Nephron (organoid): Measurements from ENCODE around the gene TMEM41B.

ENCODE experiments used
- H3K27ac Mint-ChIP-seq, 3 experiments: 2 replicates each; pipeline ENCODE4 v1.8.0; 2020; ENCODE audit warnings: mixed read lengths in 3 of 3, mild to moderate bottlenecking in 2 of 3, moderate library complexity in 1 of 3
- H3K27me3 Mint-ChIP-seq: 2 replicates; pipeline ENCODE4 v1.8.0; 2021; ENCODE audit warnings: low read depth, mild to moderate bottlenecking, moderate library complexity, mixed read lengths
- H3K36me3 Mint-ChIP-seq: 2 replicates; pipeline ENCODE4 v1.8.0; 2020; ENCODE audit warnings: low read depth, mixed read lengths
- H3K4me1 Mint-ChIP-seq: 2 replicates; pipeline ENCODE4 v1.8.0; 2020; ENCODE audit warnings: mixed read lengths
- H3K4me3 Mint-ChIP-seq, 3 experiments: 2 replicates each; pipeline ENCODE4 v1.8.0; 2020; ENCODE audit warnings: mild to moderate bottlenecking in 3 of 3, mixed read lengths in 3 of 3, moderate library complexity in 2 of 3
- H3K9me3 Mint-ChIP-seq: 2 replicates; pipeline ENCODE4 v1.8.0; 2020; ENCODE audit warnings: mixed read lengths
- TF ChIP-seq, protein P1 (sequence below), 3 experiments: fragments of 200-600 bp; sonication (generic); IDR thresholded peaks; one replicate each; pipeline ENCODE4 v1.5.0; 2021; ENCODE audit warnings: antibody characterized with exemption in 3 of 3; ENCODE audit not compliant: unreplicated experiment in 3 of 3

The TMEM41B gene

DNA sequence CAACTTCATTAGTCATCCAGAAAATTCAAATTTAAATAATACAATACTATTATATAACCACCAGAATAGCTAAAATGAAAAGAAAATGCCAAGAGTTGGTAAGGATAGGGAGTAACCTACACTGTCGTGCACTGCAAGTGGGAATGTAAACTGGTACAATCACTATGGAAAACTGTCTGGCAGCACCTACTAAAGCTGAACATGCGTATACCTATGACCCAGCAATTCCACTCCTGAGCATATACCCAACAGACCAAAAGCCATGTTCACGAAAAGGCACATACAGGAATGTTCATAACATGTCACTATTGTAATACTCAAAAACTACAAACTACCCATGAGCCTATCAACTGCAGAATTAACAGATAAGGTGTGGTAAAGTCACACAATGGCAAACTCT, 81.9 kb downstream of the TMEM41B start:
- Mint-ChIP-seq H3K36me3 (peaks cover 26% of the 10 kb centered on the region), H3K9me3 (peaks cover 7% of the 10 kb centered on the region), H3K27ac (peak overlapping the region in 2 of 3 experiments; percentile 75 to 90), H3K4me1 (peaks cover 36% of the 10 kb centered on the region), H3K4me3 (no peak overlapping the region), H3K27me3 (no peaks in the 10 kb centered on the region)
- TF ChIP-seq, protein P1, sequence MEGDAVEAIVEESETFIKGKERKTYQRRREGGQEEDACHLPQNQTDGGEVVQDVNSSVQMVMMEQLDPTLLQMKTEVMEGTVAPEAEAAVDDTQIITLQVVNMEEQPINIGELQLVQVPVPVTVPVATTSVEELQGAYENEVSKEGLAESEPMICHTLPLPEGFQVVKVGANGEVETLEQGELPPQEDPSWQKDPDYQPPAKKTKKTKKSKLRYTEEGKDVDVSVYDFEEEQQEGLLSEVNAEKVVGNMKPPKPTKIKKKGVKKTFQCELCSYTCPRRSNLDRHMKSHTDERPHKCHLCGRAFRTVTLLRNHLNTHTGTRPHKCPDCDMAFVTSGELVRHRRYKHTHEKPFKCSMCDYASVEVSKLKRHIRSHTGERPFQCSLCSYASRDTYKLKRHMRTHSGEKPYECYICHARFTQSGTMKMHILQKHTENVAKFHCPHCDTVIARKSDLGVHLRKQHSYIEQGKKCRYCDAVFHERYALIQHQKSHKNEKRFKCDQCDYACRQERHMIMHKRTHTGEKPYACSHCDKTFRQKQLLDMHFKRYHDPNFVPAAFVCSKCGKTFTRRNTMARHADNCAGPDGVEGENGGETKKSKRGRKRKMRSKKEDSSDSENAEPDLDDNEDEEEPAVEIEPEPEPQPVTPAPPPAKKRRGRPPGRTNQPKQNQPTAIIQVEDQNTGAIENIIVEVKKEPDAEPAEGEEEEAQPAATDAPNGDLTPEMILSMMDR (IDR thresholded peaks at IDR 0.05; ENCODE audit: unreplicated experiment in 3 of 3), result no peak

DNA sequence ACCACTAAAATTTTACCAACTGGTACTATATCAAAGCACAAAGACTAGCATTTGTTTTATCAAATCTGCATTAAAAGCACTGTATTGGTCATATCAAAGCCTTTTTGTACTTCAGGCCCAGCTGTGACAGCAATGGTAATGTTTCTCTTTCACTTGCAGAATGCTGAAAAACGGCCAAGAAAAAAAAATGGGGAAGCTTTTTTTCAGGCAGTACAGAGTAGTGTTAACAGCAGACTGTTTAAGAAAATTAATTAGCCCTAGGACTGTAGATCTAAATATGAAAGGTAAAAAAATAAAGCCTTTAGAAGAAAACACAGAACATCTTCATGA, 82.6 kb downstream of the TMEM41B start:
- H3K4me1 Mint-ChIP-seq, result peaks cover 36% of the 10 kb centered on the region
- TF ChIP-seq, protein P1 (IDR thresholded peaks at IDR 0.05; ENCODE audit: unreplicated experiment in 3 of 3), result no peak
- H3K27ac Mint-ChIP-seq, result peak overlapping the region; percentile 69 to 90 (median 75)
- peaks cover 30% of the 10 kb centered on the region for H3K36me3 Mint-ChIP-seq
- H3K9me3 Mint-ChIP-seq, result peaks cover 7% of the 10 kb centered on the region
- peak overlapping the region in 1 of 3 experiments; percentile 11 for H3K4me3 Mint-ChIP-seq
- no peaks in the 10 kb centered on the region for H3K27me3 Mint-ChIP-seq
